HG02938 (cell line): ENCODE results near the gene HES1.
"Not testable (repeated sequence)": the region's sequence is repeated elsewhere in the genome, so short reads cannot be mapped to it uniquely, and the experiment has no call there.

Experiments used
- ATAC-seq: cut with Tn5 transposase; IDR thresholded peaks from one replicate; pipeline ENCODE4 v1.9.1; 2021; ENCODE audit warnings: mild to moderate bottlenecking, moderate library complexity; ENCODE audit not compliant: unreplicated experiment

HES1 gene

DNA sequence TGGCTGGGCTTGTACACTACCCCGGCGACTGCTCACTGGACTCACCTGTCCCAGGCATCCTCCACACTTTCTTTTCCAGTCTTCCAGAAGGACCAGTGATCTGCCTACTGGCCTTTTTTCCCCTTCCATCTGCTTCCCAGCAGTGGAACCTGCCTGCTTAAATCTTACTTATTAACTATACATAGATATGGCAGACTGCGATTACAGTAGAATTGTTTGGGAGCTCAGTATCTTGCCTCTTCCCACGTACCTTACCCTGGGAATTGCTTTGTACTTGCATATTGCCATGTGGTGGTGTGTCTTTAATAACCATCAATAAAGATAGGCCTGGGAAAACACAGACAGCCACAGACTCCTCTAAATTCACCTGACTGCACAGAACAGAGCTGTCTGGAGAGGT is 11.8 kb upstream of the HES1 start:
- no peak for ATAC-seq

DNA sequence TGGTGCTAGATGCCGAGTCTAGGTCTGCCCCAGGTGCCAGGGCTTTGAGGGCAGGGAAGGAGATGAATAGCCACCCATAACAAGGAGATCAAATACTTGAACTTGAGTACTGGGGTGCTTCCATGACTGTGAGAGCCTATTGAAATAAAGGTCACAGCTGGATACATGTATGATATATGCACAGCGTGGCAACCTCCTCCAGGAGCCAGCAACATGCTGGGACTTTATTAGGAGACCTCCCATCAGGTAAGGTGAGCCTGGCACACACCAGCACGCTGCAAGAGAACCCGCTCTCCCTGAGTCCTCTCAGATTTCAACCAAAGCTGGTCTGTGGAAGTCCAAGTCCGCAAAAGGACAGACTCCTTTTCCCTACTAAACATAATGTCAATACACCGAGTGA is 10.5 kb upstream of the HES1 start:
- ATAC-seq: no peak

DNA sequence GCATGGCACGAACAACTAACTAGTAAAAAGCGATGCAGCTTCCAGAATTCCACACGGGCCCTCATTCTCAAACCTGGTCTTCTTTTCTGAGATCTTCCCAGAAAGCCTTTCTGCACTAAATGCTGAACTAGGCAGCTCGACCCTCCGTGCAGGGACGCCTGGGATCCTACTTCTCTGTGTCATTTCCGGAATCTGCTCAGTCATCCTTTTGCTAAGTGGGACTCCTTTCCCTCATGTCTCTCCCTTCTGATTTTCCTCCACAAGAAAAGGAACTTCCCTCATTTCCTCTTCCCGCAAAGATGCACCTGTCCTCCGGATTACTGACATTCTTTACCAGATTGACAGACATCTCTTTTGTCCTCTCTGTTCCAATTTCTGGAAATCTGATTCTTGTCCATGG is 9.2 kb upstream of the HES1 start:
- ATAC-seq: no peak

DNA sequence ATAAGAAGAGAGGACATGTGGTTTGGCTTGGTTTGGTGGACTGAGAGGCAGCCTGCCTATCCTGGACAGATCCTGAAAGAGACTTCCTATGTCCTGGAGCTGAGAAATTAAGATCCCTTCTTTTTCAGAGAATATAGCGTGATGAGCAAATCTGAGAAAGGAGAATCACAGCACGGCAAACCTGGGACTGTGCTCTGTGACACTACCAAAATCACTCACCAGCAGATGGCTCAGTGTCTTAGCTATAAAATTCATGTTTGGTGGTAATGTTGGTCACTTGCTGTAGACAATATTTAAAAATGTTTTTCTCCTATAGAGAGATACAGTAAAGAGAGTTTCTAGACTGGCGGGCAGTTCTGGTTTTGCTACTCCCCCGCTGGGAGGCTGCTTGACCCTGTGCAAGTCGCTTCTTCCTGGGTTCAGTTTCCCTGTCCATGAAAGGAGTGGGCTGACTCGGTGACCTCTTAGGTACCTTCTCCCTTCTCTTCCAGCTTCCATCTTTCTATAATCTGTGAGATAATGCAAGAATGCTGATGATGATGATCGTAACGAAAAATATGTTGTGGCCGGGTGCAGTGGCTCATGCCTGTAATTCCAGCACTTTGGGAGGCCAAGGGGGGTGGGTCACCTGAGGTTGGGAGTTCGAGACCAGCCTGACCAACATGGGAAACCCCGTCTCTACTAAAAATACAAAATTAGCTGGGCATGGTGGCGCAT is 7.6 kb upstream of the HES1 start:
- ATAC-seq: no peak

DNA sequence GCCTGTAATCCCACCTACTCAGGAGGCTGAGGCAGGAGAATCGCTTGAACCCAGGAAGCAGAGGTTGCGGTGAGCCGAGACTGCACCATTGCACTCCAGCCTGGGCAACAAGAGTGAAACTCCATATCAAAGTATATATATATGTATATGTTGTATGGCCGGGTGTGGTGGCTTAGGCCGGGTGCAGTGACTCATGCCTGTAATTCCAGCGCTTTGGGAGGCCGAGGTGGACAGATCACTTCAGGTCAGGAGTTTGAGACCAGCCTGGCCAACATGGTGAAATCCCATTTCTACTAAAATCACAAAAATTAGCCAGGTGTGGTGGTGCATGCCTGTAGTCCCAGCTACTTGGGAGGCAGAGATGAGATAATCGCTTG is 7.0 kb upstream of the HES1 start:
- not testable (repeated sequence) for ATAC-seq

DNA sequence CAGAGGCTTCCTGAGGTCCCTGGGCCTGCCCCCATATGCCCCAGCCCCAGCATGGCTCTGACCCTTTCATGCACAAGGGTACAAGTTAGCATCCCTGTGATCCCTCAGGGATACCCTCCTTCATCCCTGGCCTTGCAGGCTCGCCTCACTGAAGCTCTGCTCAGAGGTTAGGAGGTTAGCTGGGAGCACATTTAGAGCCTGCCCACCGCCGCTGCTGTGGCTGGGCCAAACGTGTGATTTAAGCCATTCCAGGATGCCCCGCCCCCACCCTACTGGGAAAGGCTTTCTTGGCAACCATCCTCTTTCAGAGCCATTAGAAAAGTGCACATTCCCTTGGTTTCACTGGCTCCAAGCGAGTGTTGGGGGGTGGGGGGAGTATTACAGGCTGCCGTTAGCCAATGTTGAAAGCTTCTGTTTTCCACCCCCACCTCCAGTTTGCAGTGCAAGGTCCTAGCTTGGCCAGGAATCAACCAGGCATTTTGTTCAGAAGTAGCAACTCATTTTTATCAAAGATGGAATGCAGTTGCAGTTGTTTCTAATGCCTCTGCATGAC is 6.3 kb upstream of the HES1 start:
- no peak for ATAC-seq

DNA sequence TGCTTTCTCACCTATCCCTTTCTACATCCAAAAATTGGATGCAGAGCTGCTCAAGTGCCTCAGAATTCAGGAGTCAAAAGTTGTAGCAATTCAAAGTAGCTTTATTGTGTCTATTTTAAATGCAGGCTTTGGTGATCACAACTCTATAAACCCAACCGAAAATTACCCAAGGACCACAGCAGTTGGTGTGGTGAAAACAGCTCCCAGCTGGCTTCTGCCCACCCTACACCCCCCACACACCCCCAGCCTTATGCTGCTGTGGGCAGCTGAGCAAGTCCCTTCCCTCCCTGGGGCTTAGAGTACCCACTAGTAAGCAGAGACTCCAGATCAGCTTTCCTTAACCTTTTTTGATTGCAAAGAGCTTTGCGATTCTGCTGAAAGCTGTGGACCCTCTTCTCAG is 5.8 kb upstream of the HES1 start:
- ATAC-seq: no peak

DNA sequence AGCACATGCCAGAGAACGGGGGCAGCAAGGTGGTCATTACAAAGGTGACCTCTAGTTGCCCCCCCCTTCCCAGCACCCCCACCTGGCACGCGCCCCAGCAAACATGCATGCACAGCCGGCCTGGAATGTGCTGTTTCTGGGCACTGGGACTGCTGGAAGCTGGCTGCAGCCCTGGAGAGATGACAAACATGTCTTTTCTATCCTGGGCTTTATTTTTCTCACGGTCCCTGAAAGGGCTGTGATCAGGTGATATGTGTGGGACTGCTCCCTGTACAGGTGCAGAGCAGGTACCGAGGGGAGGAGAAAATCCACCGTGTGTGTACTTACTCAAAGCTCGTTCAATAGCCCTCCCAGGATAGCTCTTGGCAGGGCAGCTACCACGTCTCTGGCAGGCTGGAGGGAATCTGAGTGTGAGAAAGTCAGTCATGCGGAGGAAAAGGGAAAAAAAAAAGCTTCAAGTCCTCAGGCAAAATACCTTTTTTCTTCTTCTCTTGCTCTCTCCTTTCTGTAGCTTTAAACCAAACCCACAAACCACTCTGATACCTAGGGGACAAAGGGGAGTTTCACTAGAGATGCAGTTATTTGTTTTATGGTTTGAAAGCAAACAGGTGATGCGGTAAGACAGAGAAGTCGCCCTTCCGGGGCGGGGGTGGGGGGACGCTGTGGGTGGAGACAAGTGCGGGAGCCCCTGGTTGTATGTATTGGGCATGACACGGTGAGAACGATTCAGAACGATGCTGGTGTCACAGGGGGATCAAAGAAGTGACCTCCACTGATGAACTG is 5.0 kb upstream of the HES1 start:
- peak; percentile 67 for ATAC-seq

DNA sequence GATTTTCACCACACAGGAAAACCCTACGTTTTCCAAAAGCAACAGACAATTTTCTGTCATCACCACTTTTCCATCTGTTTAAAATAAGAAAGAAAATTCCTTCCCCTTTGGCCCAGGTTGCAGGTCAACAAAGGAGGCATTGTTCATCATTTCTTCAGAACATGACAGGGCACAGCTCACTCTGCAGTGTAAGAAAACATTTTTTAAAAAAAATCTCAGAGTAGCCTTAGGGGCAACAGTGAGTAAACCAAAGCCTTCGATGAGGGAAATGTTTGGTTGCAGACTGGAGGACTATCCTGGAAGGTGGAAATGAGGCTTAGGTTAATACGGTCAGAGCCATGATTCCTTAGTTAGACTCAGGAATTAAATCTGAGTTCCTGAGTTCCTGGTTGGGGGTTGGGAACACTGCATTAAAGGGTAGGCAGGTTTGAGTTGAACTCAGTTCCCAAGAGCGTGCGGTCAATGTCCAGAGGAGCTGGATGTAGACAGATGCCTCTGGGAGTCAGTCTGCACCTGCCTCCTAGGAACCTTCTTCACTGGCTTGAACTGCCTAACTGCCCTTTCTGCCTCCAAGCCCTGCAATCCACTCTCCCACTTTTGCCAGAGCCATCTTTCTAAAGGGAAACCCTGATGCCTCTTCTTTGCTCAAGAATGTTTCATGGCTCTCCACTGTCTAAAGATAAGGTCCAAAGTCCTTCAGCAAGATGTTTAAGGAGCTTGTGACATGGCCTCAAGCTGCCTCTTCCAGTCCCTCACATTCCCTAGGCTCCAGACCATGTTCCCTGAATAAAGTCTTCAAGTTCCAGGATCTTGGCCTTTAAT is 3.3 kb upstream of the HES1 start:
- ATAC-seq: no peak

DNA sequence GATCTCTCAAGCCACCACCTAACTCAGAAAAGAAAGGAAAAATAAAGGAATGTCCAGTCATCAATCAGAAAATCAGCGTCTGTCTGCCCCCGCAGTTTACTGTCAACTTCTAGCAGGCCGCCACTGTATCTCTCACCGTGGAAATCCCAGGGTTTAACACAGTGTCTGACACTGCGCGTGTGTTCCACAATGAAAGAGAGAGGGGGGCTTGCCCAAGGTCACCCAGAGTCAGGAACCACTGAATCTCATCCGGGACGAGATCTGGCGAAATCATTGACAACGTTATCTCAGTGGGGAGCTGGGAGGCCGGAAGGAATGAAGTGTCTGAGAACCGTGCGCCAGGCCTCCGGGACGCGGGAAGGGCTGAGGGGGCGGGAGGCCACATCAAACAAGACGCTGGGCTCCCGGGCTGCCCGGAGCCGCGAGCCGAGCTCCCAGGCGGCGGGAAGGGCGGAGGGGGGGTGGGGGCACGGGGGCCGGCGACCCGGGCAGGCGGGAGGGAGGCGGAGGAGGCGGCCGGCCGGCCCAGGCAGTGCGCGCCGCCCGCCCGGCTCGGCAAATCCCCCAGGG is 2.2 kb upstream of the HES1 start:
- ATAC-seq: no peak

DNA sequence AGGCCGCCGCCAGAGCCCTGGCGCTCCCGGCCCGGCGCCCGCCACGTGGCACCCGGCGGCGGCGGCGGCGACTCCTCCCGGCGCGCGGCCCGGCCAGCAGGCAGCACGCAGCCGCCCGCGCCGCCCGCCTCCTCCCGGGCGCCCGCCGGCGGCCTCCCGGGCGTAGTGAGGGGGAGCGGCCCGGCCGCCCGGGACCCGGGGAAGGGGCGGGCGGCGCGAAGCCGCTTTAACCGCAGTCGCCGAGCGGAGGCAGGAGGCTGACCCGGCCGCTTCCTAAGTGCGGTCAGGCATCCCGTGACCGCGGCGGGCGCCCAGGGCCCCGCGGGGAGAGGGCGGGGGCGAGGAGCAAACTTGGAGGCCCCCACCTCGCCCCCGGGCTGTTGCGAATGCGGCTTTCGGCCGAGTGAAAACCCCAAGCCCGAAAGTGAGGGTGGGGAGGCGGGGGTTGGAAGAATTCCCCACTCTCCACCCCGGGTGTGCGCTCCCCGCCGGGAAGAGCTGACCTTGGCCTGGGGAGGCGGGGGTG is 1.7 kb upstream of the HES1 start:
- peak; percentile 3 for ATAC-seq

DNA sequence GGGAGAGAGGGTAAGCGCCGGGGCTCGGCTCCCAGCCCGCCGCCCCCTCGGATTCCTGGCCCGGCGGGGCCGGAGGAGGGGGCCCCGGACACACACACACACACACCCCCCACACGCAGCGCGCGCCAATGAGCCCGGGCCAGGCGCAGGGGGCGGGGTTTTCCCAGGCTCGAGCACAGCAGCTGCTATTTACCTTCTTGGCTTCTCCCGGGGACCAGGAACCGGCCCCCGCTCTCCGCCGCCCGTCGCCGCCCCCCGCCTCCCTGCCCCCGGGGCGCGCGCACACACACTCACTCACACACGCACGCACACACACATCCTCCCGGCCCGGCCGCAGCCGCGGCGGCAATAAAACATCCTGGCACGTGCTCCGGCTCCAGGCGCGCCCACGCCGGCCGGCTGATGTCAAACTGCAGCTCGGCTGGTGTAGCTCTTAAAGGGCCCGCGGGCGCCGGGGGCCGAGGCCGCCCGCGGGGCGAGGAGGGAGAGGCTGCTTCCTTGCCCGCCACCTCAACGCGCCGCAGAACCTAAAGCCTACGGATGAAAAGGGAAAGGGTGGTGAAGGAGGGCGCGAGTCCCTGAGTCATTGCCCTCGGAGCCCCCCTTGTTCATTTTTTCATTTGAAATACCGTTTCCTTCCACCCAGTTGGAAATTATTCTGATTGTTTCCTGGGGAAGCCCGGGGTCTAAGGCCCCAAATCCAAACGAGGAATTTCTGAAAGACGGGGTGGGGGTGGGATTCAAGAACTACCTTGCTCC is 1.0 kb upstream of the HES1 start:
- peak; percentile 34 for ATAC-seq

DNA sequence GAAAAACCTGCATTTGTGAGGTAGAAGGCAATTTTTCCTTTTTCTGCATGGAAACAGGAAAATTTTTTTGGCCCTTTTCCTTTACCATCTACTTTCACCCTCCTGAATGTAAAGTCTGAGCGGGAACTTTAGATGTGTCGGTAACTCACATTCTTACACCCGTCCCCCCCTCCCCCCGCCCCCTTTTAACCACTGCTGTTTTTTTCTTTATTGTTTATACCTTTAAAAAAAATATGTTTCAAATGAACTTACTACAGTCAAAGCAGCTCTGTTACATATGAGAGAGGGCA is 487 bp upstream of the HES1 start:
- no peak for ATAC-seq

DNA sequence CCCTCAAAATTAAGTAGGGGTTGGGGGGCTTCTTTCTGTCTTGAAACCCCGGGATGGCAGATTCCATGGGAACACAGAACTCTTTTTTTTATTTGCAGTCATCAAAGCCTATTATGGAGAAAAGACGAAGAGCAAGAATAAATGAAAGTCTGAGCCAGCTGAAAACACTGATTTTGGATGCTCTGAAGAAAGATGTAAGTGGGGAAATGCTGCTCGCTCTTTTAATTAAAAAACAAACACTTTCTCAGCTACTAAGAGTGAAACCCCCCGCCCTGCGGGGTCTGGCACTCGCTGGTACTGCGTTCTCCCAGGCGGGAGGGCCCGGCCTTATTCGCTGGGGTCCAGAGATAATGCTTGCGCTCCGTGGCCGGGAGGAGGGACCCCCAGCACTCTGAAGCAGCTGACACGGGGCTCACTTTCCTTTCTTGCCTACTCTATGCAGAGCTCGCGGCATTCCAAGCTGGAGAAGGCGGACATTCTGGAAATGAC is 615 bp downstream of the HES1 start:
- no peak for ATAC-seq

DNA sequence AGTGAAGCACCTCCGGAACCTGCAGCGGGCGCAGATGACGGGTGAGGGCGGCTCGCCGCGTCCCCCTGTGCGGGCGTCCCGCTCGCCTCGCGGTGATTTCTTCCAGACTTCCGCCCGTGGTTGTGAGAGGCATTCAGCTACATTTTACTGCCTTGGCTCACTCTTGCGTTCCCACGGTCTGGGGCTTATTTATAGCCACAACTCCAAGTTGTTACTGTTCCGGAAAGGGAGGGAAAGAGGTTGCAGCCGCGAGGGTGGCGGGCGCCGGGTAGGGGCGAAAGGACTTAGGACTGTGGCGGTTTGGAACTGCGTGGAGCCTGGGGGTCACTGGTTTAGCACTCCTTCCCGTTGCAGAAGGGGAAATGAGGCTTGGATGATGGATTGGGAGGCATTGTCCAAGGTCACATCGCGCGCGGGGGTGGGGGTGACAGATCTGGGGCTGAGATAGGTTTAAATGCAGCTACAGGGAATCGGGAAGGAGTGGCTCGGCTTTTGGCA is 1.1 kb downstream of the HES1 start:
- no peak for ATAC-seq

DNA sequence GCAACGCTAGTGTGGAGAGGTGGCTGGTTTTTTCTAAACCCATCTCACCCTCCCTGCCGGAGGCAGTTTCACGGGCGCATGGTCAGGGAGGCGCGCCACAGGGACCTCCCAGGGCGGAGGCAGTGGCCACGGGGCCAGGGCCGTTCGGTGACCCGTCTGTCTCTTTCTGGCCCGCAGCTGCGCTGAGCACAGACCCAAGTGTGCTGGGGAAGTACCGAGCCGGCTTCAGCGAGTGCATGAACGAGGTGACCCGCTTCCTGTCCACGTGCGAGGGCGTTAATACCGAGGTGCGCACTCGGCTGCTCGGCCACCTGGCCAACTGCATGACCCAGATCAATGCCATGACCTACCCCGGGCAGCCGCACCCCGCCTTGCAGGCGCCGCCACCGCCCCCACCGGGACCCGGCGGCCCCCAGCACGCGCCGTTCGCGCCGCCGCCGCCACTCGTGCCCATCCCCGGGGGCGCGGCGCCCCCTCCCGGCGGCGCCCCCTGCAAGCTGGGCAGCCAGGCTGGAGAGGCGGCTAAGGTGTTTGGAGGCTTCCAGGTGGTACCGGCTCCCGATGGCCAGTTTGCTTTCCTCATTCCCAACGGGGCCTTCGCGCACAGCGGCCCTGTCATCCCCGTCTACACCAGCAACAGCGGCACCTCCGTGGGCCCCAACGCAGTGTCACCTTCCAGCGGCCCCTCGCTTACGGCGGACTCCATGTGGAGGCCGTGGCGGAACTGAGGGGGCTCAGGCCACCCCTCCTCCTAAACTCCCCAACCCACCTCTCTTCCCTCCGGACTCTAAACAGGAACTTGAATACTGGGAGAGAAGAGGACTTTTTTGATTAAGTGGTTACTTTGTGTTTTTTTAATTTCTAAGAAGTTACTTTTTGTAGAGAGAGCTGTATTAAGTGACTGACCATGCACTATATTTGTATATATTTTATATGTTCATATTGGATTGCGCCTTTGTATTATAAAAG is 1.8 kb downstream of the HES1 start:
- ATAC-seq: peak; percentile 44

DNA sequence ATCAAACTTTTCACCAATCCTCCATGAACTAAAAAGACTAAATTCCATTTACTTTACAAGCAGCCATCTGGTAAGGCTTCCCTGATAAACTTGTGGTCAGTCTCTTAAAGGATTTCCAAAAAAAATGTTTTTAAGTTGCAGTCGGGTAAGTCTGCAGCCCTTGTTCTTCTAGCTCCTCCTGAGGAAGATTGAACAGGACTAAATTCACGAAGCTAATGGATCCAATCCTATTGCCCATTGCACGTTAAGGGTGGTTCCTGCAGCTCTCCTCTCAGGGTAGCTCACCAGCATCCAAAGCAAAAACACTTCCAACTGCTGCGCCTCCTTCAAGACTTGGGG is 2.8 kb downstream of the HES1 start:
- no peak for ATAC-seq

DNA sequence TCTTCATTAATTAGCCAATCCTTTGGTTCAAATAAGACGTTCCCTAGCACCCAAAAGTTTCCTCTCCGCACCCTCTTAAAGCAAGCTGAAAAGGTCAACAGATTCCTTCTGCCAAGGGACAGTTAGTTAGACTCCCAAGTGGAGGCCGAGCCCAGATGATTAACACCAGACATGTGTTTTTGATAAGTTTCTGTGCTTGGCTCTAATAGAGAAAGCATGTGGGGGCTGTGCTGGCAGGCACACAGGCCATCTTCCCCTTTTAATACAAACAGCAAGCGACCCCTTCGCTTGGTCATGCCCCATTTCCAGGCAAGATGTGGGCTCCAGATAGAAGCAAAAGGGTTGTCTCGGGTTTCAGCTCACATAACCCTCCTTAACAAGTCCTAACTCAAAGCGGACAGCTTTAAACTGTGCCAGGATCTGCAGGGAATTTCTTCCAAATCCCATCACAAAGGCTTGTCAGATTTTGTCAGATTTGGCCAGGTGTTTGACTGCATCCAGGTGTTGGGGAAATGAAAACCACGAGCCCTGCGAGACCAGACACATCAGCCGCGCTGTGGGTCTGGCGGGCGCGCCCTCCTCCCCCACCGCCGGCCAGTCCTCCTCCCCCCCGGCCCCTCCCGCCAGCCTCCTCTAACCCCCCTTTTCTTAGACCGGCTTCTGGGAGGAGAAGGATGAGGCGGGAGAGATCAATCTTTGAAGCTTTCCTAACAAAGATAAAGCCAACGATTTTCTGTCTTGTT is 3.3 kb downstream of the HES1 start:
- ATAC-seq: no peak
